Mammary epithelial cell (primary cell): ENCODE measurements around the gene SS18.

Experiments
- EZH2 ChIP-seq: IDR thresholded peaks from 2 replicates; pipeline ENCODE4 v1.6.1; 2012; ENCODE audit warnings: low read length, inconsistent platforms, borderline replicate concordance
- TF ChIP-seq, protein P1 (sequence below), 2 donors: IDR thresholded peaks in 1 of 2; conservative IDR thresholded peaks in 1 of 2; 2 replicates each; pipeline ENCODE4 v1.5.1; 2011 to 2012; ENCODE audit warnings: inconsistent platforms in 2 of 2, low read length in 2 of 2, mild to moderate bottlenecking in 2 of 2, control low read depth in 1 of 2, low read depth in 1 of 2; ENCODE audit not compliant: insufficient read depth in 1 of 2; ENCODE audit errors: extremely low read depth in 1 of 2

DNA sequence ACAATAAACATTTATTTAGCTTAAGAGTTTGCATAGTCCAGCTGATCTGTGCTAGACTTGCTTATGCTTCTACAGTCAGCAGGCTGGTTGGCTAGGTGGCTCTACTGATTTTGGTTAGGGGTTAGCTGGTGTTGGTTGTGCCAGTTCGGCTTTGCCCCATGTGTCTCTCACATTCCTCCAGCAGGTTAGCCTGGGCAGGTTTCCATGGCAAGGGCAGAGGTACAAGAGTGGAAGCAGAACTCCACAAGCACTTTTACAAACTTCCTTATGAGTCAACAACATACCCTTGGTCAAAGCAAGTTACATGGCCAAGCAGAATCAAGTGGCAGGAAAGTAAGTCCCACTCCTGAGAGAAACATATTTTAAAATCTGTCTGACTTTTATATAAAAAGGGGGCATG lies 82.3 kb downstream of the SS18 start:
- TF ChIP-seq, protein P1, sequence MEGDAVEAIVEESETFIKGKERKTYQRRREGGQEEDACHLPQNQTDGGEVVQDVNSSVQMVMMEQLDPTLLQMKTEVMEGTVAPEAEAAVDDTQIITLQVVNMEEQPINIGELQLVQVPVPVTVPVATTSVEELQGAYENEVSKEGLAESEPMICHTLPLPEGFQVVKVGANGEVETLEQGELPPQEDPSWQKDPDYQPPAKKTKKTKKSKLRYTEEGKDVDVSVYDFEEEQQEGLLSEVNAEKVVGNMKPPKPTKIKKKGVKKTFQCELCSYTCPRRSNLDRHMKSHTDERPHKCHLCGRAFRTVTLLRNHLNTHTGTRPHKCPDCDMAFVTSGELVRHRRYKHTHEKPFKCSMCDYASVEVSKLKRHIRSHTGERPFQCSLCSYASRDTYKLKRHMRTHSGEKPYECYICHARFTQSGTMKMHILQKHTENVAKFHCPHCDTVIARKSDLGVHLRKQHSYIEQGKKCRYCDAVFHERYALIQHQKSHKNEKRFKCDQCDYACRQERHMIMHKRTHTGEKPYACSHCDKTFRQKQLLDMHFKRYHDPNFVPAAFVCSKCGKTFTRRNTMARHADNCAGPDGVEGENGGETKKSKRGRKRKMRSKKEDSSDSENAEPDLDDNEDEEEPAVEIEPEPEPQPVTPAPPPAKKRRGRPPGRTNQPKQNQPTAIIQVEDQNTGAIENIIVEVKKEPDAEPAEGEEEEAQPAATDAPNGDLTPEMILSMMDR (conservative IDR thresholded peaks at IDR 0.05 in 1 of 2, IDR thresholded peaks at IDR 0.05 in 1 of 2; ENCODE audit: extremely low read depth in 1 of 2, insufficient read depth in 1 of 2, low read depth in 1 of 2, low read length in 2 of 2): no peak
- TF ChIP-seq EZH2: no peak
